NCI-H2081 treated with DMSO at 0.1 percent for 48 hours (cell line): Measurements from ENCODE around the gene SIX2.
"Not testable (repeated sequence)": the region's sequence is repeated elsewhere in the genome, so short reads cannot be mapped to it uniquely, and the experiment has no call there.

Source experiments
- DNase-seq: peaks from one replicate; lab custom pipeline; 2025; lab: John Stamatoyannopoulos, UW

SIX2 gene

DNA sequence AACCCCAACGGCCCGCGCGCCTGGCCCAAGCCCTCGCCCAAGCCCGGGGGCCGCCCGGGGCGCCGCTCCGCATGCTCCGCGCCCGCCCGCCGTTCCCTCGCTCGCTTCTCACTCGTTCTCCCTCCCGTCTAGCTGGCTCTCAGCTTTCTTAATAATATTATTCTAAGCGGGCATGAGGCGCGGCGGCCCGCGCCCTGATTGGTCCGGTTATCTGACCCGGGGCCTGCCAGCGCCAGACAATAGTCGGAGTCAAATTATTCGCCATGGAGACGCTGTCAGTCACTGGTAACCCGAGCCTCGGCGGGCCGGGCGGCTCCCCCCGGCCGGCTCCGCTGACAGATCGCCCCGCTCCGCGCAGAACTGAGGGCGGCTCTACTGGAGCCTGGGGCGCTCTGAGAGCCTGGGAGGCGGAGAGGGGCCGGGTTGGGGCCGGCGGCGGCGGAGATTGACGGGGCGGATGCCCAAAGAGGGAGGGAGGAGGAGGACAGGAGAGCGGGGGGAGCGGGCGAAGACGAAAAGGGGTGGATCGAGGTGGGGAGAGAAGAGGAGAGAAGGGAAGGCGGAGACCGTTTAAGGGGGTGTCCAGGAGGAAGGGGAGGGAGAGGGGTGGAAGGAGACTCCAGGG is at the start of gene SIX2:
Gene SIX2 (minus strand): TSS at position 150 of the 625 bp plus-strand sequence. CDS start 342 bp downstream, outside the sequence.
- DNase-seq, result peak; percentile 94

DNA sequence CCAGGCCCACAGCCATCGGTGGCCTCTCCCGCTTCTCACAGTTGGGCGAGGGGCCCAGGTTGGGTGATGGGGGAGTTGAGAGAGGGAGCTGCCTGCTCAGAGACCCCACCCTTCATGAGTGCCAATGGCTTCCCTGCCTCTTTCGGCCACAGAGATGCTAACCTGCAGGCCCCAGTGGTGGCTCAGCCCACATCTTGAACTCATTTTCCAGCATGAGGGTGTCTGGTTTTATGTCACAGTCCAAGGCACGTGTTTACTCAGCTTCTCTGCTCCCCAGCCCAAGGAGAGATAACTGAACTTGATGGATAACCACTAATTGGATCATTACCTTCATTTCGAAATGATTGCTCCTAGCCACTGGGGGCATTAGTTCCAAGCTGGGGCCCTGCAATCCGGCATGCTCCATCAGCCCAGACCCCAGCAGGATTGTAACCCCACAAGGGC is 45.9 kb upstream of the SIX2 start:
- no peak for DNase-seq

DNA sequence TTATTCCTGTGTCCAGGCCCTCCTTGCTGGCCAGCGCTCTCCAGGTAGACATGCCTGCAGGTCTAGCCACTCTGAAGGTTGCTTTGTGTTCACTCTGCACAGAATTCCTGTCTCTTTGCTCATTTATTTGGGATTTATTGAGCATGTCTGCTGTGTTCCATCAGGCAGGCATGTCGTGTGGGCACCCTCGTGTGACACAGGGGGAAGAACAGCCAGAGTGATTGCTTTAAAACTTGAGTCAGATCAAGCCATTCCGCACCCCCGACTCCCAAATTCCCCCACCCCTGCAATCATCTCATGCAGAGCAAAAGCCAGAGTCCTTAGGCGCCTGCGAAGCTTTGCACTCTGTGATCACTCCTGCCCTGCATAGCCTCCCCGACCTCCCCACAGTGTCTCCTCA is 44.7 kb upstream of the SIX2 start:
- DNase-seq, result no peak

DNA sequence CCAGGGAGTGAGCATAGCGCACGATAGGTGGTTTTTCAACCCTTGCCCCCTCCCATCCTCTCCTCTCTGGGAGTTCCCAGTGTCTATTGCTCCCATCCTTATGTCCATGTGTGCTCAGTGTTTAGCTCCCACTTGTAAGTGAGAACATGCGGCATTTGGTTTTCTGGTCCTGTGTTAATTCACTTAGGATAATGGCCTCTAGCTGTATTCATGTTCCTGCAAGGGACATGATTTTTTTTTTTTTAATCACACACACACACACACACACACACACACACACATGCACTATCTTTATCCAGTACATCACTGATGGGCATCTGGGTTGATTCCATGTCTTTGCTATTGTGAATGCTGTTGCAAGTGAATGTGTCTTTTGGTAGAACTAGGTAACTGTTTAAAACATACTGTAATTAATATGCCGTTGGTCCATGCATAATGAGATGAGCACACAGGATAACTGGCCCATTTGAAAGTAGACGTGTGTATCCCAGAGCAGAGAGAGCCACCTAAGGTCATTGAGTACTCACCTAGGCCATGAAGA is 43.2 kb upstream of the SIX2 start:
- DNase-seq, result no peak

DNA sequence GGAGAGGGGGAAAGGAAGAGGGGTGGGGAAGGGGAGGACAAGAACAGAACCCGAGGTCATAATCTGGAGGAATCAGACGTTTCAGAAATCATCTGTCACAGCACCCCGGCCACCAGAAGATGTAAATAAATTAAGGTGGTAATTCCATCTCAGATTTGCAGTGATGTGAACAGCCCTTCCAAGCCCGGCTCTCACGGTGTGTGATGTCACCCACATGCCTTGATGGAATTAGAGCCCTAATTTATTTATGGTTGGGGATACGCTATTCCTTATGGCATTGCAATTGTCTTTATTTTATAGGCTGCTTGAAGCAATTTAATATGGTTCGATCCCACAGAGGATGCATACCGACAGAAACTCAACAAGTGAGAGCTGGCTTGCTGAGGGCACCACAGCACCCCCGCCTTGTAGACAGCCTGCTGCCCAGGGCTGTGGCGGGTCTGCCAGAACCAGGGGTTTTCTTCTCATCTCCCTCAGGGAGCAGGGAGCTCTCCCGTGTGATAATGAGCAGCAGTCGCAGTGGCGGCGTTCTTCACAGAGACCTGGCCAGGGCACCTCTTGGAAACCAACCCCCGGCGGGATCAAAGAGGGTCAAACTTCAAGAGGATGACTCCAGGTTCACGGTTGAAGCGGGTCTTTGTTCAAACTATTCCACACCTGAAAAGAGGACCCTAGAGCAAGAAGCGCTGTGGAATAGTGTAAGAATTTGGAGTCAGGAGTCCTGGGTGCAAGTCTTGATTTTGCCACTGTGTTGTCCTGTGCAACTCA is 40.5 kb upstream of the SIX2 start:
- no peak for DNase-seq

DNA sequence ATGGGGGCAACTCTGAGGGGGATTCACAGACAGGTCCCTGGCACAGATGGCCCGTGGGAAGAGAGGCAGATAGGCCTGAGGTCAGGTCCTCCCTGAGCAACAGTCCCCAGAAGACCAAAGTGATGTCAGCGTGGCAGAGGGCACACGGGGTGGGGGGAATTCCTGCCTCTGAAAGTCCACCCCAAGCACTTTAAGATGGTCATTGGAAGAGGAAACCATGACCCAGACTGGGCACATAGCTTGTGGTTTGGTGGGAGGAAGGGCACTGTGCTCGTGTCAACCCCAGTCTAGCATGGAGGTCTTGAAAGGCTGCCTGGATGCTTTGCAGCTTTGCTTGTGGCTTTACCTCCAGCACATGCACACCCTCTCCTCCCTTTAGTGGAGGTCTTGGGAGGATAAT is 38.0 kb upstream of the SIX2 start:
- DNase-seq, result no peak

DNA sequence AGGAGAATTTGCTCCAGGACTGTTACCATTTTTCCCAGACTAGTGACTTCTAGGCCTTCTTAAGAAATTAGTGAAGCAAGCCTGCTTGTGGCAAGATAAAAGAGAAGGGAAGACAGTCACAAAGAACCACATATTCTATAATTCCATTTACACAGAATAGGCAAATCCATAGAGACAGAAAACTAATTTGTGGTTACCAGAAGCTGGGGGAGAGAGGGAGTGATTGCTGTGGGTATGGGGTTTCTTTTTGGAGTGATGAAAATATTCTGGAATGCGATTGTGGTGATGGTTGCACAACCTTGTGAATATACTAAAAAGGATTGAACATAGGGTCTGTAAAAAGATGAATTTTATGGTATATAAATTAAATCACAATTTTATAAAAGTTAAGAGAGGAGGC is 37.5 kb upstream of the SIX2 start:
- no peak for DNase-seq

DNA sequence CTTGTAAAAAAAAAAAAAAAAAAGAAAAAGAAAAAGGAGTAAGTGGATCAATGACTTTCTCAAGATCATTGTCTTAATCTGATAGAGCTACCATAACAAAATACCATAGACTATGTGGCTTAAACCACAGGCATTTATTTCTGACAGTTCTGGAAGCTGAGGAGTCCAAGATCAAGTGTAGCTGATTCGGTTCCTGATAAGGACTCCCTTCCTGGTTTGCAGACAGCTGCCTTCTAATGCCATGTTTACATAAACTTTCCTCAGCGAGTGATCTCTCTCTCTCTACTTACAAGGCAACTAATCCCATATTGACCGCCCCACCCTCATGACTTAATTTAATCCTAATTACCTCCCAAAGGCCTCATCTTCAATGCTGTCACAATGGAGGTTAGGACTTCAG is 36.5 kb upstream of the SIX2 start:
- no peak for DNase-seq

DNA sequence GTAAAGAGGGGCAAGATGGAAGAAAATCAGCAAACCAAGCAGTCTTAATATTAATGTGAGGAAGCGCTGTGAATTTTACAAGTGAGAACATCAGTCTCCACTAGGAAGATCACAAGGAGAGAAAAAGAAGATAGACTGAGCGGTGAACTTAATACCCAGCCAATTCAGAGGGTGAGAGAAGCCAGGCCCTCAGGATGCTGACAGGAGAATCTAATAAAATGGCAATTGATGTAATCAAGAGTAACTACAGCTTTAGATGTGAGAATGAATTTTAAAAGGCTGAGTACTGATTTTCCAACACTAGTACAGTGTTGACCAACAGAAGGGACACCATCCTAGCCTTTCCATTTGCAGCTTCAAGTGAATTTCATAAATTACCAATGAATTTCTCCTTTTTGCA is 35.7 kb upstream of the SIX2 start:
- no peak for DNase-seq

DNA sequence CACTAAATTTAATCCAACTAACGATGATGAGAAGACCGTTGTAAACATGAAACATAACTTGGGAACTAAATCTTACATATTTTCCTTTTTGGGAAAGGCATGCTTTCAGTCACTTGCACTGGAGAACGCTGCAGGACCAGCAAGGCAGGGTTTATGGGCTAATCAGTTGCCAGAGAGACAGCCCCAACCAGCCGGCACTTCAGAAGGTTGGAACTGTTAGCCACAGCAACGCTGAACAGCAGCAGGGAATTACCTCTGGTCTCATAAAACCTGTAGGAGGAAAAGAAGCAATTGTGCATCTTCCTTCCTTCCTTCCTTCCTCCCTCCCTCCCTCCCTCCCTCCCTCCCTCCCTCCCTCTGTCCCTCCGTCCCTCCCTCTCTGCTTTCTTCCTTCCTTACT is 33.9 kb upstream of the SIX2 start:
- no peak for DNase-seq

DNA sequence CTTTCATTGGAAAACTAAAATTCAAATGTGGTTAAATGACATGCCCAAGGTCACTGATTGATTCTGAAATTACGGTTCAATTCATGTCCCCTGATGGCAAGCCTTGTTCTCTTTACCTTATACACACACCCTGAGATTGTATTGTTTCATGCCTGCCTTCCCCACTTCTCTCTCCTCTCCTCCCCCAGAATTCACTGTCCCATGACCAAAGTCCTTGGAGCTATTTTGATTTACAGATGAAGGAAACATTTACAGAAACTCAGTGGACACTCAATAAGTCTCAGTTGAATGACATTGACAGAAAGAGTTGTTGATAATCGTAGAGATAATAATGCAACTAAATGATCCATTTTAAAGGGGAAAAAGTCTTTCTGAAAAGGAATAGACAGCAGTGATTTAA is 33.1 kb upstream of the SIX2 start:
- no peak for DNase-seq

DNA sequence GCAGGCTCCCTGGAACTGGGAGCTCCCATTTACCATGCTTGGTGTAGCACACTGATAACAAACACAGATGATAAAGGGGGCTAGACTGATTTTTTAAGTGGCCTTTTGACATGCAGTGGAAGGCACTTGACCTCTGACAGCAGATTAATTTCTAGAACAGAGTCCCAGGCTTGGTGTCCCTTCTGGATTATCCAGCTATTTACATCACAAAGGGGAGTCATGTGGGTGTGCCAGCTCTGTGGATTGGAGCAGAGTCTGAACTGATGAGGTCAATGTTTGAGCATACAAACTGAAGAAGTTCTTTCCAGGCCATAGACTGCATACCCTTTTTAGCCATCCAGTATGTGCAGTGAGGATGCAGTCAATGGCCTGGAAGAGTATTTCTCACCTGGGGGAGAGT is 31.5 kb upstream of the SIX2 start:
- no peak for DNase-seq

DNA sequence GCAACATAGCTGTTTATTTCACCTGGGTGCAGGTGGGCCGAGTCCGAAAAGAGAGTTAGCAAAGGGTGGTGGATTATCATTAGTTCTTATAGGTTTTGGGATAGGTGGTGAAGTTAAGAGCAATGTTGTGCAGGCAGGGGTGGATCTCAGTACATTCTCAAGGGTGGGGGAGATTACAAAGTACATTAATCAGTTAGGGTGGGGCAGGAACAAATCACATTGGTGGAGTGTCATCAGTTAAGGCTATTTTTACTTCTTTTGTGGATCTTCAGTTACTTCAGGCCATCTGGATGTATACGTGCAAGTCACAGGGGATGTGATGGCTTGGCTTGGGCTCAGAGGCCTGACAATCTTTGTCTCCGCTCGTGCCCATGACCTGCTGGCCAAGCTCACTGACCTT is 30.6 kb upstream of the SIX2 start:
- not testable (repeated sequence) for DNase-seq

DNA sequence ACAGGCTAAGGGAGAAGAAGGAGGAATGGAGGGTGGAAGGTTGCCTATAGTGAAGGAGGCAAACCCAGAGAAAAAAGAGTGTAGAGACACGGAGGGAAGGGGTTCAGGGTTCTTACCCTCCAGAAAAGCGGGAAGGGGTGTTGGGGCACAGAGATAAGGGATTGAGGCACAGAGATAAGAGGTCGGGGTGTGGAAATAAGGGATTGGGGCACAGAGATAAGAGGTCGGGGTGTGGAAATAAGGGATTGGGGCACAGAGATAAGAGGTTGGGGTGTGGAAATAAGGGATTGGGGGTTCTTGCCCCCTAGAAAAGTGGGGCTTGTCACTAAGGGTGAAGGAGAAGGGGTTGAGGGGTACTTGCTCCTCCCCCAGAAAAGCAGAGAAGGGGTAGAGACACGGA is 29.6 kb upstream of the SIX2 start:
- DNase-seq, result not testable (repeated sequence)

DNA sequence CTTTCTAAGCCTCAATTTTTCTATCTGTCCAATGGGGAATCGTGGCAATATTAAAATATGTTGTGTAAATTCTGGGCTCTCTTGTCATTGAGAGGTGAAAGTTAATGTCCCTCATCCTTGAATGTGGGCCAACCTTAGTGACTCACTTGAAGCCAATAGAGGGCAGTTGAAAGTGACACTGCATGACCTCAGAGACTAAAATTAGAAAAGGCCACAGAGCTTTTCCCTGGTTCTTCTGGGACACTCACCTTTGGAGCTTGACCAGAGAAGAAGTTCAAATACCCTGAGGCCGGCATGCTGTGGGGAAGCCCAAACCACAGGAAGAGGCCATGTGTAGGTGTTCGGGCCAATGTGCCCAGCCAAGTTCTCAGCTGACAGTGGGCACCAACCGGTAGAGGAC is 24.1 kb upstream of the SIX2 start:
- no peak for DNase-seq

DNA sequence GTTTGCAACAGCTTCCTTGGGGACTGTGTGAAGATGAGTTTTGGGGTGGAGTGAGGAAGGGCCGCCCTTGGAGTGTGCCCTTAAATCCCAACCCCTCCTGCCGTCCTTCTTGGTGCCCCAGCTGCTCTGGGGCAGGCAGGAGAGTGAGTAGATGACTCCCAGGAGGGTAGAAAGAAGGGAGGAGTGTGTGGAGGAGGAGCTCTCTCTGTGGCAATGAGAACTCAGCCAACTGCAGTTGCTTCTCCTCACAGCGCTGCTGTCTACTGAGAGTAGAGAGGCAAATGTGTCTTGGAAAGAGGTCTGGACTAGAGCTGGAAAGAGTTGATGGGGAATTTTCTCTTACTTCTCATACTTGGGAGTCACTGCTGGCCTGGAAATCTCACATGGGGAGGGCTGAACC is 21.8 kb upstream of the SIX2 start:
- DNase-seq, result no peak

DNA sequence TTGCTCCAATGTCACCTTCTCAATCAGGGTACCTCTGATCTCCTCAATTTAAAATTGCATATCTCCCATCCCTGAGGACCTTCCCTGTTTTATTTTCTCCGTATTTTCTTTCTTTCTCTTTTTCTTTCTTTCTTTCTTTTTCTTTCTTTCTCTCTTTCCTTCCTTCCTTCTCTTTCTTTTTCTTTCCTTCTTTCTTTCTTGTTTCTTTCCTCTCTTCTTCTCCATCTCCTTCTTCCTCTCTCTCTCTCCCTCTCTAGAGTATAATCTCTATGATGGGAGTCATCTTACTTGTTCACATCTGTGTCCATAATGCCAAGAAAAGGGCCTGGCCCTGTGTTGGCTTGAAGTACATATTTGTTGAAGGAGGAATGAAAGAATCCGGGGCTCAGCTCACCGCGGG is 21.3 kb upstream of the SIX2 start:
- no peak for DNase-seq

DNA sequence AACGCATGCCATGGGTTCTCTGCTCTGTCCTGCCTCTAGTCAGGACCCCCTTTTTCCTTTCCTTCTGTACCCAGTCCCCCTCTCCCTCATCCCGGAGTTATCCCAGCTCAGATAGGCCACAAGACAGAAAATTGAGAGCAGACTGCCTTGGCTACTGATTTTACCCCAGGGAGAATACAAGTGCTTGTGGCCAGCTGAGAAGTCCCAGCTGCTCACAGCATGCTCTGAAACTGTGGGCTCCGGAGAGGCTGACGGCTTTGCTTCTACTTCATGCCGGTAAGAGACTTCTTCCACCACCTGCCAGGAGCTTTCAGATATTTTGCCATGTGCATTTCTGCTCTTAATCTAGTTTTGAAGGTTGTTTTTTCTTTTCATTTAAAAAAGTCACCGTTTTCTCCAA is 20.0 kb upstream of the SIX2 start:
- DNase-seq, result no peak

DNA sequence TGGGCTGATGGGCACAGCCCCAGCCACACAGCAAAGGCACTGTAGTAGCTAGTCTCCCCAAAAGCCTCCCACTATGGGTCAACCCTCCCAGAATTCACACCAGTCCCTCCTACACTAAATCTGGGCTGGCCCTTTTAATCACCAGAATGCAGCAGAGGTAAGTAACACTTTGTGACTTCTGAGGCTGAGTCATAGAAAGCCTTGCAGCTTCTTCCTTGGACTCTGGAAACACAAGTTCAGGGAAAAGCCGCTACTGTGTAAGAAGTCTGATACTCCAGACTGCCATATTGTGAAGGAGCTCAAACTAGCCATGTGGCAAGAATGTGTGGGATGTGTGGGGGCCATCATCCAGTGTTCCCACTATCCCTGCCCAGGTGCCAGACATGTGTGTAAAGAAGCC is 19.0 kb upstream of the SIX2 start:
- DNase-seq, result no peak

DNA sequence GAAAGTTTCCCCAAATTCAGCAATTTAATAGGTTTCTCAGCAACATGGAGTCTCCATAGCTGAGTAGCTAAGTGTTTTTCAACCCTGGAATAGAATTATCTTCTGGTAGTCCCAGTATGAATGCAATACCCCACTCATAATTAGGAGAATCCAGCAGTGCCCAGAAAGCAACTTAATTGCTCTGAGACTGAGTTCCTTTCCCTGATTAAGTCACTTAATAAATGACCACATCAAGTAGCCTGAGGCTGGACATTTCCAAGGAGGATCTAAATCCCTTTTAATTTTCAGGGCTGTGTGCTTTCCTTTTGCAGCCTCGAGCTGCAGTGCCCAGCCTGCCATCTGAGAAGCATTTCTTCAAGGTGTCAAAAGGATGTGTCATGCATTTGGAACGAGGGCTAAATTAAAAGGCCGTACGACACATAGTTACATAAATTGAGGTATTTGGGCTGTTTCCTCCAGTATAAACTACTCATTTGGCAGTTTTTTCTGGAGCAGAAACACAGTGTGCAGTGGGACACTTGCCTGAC is 17.7 kb upstream of the SIX2 start:
- no peak for DNase-seq

DNA sequence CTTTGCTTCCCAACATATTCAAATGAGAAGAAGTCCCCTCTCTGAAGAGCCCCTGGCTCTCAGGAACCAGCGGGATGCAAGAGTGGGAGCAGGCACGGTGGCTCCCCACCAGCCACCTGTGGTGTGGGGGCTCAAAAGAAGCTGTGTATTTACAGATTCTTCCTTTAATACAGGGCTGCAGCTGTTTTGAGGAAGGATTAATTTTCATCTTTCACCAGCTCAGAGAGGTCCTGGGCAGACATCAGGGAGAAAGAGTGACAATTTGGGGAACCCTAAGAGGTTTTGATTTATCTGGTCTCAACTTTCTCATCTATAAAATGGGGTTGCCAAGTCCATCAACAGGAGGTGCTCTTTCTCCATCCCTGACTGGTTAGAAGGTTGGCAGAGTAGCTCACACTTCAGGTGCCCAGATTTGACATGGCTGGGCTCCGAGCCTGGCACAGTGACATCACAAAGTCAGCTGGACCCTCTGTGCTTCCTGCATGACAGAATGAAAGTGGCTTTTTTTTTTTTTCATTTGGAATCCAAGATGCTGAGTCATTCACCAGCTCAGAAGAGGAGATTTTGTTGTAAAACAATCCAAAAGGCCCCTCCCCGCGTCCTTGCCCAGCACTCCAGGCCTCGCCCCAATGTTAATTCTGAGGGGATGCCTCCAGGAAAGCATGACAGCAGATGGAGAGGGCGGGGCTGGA is 15.5 kb upstream of the SIX2 start:
- no peak for DNase-seq

DNA sequence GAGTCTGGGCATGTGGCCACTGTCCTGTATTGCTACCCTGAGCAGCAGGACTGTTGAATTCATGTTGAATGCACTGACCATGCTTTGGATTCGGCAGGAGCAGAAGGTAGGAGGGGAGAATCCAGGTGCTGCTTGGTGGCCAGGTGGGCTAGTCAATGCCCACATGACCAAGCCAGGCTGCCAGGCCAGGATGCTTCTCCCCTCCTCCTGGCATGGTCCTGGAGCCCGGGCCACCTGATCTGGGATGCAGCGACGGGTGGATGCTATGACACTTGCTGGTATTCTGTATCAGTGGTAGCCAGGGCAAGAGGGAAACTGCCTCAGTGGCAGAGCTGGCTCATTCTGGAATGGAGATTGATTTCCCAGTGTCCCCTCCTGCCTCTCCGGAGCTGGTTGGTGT is 14.8 kb upstream of the SIX2 start:
- no peak for DNase-seq

DNA sequence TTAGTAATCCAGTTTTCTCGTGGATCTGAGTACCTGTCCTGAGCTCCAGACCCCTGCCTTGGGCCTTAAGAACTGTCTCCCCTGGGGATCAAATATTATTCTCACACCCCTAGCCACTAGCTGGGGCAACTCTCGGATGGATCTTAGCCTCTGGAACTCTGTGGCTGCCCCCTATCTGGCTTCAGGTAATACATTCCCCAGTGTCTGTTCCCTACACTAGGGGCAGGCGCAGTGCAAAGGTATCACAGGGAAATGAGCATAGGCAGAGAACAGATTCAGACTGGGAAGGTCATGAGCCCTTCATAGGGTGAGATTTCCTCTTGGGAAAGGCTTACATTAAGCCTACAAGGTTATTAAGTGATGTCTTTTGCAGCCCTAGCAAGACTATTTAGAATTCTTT is 11.2 kb upstream of the SIX2 start:
- no peak for DNase-seq
